ENCODE data around the gene PITX2.

PITX2 gene

GRCh38 chr4:110624398-110624780 lies 1.5 kb upstream of the PITX2 start:
- no peak for ATAC-seq (replicated peaks)
- Mint-ChIP-seq H3K36me3 (ENCODE audit: insufficient read depth) (no peaks in the 10 kb centered on the region), H3K27ac (no peak overlapping the region), H3K27me3 (peaks cover 93 to 100% of the 10 kb centered on the region in 2 donors), H3K4me3 (no peak overlapping the region), H3K9me3 (no peaks in the 10 kb centered on the region), H3K4me1 (ENCODE audit: low read depth in 2 of 2) (peaks cover 0 to 12% of the 10 kb centered on the region in 2 donors)
- DNase-seq: no peak

GRCh38 chr4:110623718-110624397 lies 981 bp upstream of the PITX2 start:
- ATAC-seq (replicated peaks) (no peak), DNase-seq (no peak)
- Mint-ChIP-seq H3K27ac (no peak overlapping the region), H3K27me3 (peaks cover 94 to 100% of the 10 kb centered on the region in 2 donors), H3K4me1 (ENCODE audit: low read depth in 2 of 2) (peaks cover 0 to 10% of the 10 kb centered on the region in 2 donors), H3K36me3 (ENCODE audit: insufficient read depth) (no peaks in the 10 kb centered on the region), H3K4me3 (peak overlapping the region; percentile 42 to 69), H3K9me3 (no peaks in the 10 kb centered on the region)

- H3K27me3 Mint-ChIP-seq: peaks cover 92 to 100% of the 10 kb centered on the region in 2 donors
- peak overlapping the region; percentile 42 to 69 for H3K4me3 Mint-ChIP-seq
- H3K4me1 Mint-ChIP-seq (ENCODE audit: low read depth in 2 of 2): peaks cover 4 to 17% of the 10 kb centered on the region in 2 donors
- ATAC-seq (replicated peaks) (no peak), DNase-seq (no peak)
- H3K36me3 Mint-ChIP-seq (ENCODE audit: insufficient read depth): no peaks in the 10 kb centered on the region
- H3K9me3 Mint-ChIP-seq: no peaks in the 10 kb centered on the region
- H3K27ac Mint-ChIP-seq: no peak overlapping the region
Observed at GRCh38 chr4:110621839-110622751, 782 bp downstream of the PITX2 start.

- ATAC-seq (replicated peaks): no peak
- H3K27ac Mint-ChIP-seq: no peak overlapping the region
- H3K9me3 Mint-ChIP-seq: no peaks in the 10 kb centered on the region
- peak overlapping the region; percentile 25 to 69 for H3K4me3 Mint-ChIP-seq
- no peak for DNase-seq
- no peaks in the 10 kb centered on the region for H3K36me3 Mint-ChIP-seq (ENCODE audit: insufficient read depth)
- H3K27me3 Mint-ChIP-seq: peaks cover 92 to 100% of the 10 kb centered on the region in 2 donors
- peaks cover 4 to 17% of the 10 kb centered on the region in 2 donors for H3K4me1 Mint-ChIP-seq (ENCODE audit: low read depth in 2 of 2)
Observed at GRCh38 chr4:110621328-110621812, 1.5 kb downstream of the PITX2 start.

GRCh38 chr4:110620691-110621327 lies 2.1 kb downstream of the PITX2 start:
- ATAC-seq (replicated peaks) (no peak), DNase-seq (no peak)
- Mint-ChIP-seq H3K27ac (no peak overlapping the region), H3K4me1 (ENCODE audit: low read depth in 2 of 2) (peaks cover 4 to 17% of the 10 kb centered on the region in 2 donors), H3K27me3 (peaks cover 92 to 100% of the 10 kb centered on the region in 2 donors), H3K9me3 (no peaks in the 10 kb centered on the region), H3K36me3 (ENCODE audit: insufficient read depth) (no peaks in the 10 kb centered on the region), H3K4me3 (peak overlapping the region; percentile 25 to 69)

- Mint-ChIP-seq H3K9me3 (no peaks in the 10 kb centered on the region), H3K4me1 (ENCODE audit: low read depth in 2 of 2) (peaks cover 4 to 19% of the 10 kb centered on the region in 2 donors), H3K4me3 (peak overlapping the region; percentile 11 to 69), H3K27me3 (peaks cover 92 to 100% of the 10 kb centered on the region in 2 donors), H3K36me3 (ENCODE audit: insufficient read depth) (no peaks in the 10 kb centered on the region), H3K27ac (no peak overlapping the region)
- ATAC-seq (replicated peaks) (no peak), DNase-seq (no peak)
Observed at GRCh38 chr4:110620322-110620690, 2.6 kb downstream of the PITX2 start.

- peaks cover 92 to 100% of the 10 kb centered on the region in 2 donors for H3K27me3 Mint-ChIP-seq
- peak overlapping the region; percentile 2 to 69 for H3K4me3 Mint-ChIP-seq
- no peaks in the 10 kb centered on the region for H3K36me3 Mint-ChIP-seq (ENCODE audit: insufficient read depth)
- no peak overlapping the region for H3K27ac Mint-ChIP-seq
- peaks cover 4 to 19% of the 10 kb centered on the region in 2 donors for H3K4me1 Mint-ChIP-seq (ENCODE audit: low read depth in 2 of 2)
- DNase-seq (no peak), ATAC-seq (replicated peaks) (no peak)
- H3K9me3 Mint-ChIP-seq: no peaks in the 10 kb centered on the region
Observed at GRCh38 chr4:110619463-110620247, 3.2 kb downstream of the PITX2 start.

- H3K36me3 Mint-ChIP-seq (ENCODE audit: insufficient read depth): peaks cover 3% of the 10 kb centered on the region
- H3K27ac Mint-ChIP-seq: no peak overlapping the region
- H3K27me3 Mint-ChIP-seq: peaks cover 92 to 99% of the 10 kb centered on the region in 2 donors
- H3K9me3 Mint-ChIP-seq: no peaks in the 10 kb centered on the region
- peaks cover 4 to 19% of the 10 kb centered on the region in 2 donors for H3K4me1 Mint-ChIP-seq (ENCODE audit: low read depth in 2 of 2)
- DNase-seq (no peak), ATAC-seq (replicated peaks) (no peak)
- H3K4me3 Mint-ChIP-seq: peak overlapping the region in 1 of 2 donors; percentile 22
Observed at GRCh38 chr4:110618581-110619462, 4.1 kb downstream of the PITX2 start.

GRCh38 chr4:110617646-110618580 lies 5.0 kb downstream of the PITX2 start:
- Mint-ChIP-seq H3K4me1 (ENCODE audit: low read depth in 2 of 2) (peaks cover 4 to 17% of the 10 kb centered on the region in 2 donors), H3K4me3 (peak overlapping the region in 1 of 2 donors; percentile 22), H3K27ac (no peak overlapping the region), H3K27me3 (peaks cover 87 to 95% of the 10 kb centered on the region in 2 donors), H3K36me3 (ENCODE audit: insufficient read depth) (peaks cover 3% of the 10 kb centered on the region), H3K9me3 (no peaks in the 10 kb centered on the region)
- DNase-seq: no peak
- ATAC-seq (replicated peaks): no peak

GRCh38 chr4:110617075-110617640 lies 5.7 kb downstream of the PITX2 start:
- DNase-seq: no peak
- H3K36me3 Mint-ChIP-seq (ENCODE audit: insufficient read depth): peaks cover 3% of the 10 kb centered on the region
- no peaks in the 10 kb centered on the region for H3K9me3 Mint-ChIP-seq
- peaks cover 4 to 15% of the 10 kb centered on the region in 2 donors for H3K4me1 Mint-ChIP-seq (ENCODE audit: low read depth in 2 of 2)
- no peak overlapping the region for H3K27ac Mint-ChIP-seq
- H3K27me3 Mint-ChIP-seq: peaks cover 92 to 95% of the 10 kb centered on the region in 2 donors
- no peak overlapping the region for H3K4me3 Mint-ChIP-seq
- ATAC-seq (replicated peaks): no peak
